Measurements from ENCODE around the gene AFF3. TPM values are rescaled to one million over a fixed set of nuclear protein-coding genes. Genes with fewer than 3 reads are reported as not detected.

The AFF3 gene
- total and polyA plus RNA-seq, 2 of the 4 experiments (the other 2 are of a cell fraction) = 12.9 to 14.3 TPM

DNA sequence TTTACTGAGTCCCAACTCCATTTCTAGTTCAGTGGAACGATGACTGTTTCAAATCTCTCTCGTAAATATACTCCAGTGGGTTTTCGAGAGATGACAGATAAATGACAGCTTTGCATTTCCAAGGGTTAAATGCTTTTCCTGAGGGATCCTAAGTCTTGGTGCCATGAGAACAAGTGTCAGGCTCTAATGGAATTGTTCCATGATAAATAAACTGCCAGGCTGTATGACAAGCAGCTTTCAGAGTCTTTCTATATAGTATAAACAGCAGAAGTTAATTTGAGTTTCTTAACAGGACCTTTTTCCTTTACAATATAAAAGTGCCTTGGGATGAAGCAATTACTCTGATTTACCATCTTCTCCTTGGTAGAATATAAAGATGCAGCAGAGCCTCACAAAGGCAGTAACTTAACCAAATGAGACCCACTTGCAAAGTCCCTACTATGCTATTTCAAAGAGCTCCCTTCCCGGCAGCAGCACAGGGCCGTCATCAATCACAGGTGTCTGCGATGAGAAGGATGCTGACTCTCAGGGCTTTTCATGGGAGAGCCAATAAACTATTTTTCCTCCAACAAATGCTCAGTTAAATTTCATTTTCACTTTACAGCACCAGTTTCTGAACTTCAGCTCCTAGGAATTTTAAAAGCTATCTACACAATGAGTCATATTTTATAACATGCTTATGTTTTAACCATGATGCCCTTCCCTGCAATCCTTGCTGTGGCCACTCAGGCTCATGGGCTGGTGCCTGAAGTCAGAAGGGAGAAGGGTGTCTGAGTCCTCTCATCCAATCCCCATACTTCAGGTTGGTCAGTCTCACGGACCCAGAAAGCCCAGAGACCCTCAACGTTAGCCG lies 123.8 kb downstream of the AFF3 start:
- POLR2A ChIA-PET (ENCODE audit: unreplicated experiment) = interaction anchor here (0.6 to 0.7 kb wide), 2 partner anchors 9 to 846 kb away, joined by 3 read pairs; no protein-coding TSS in a partner anchor
- CTCF ChIA-PET = interaction anchor here (0.9 to 1.5 kb wide), 3 partner anchors 34 to 298 kb away, joined by 3 to 4 read pairs (median 3); no protein-coding TSS in a partner anchor
- H3K27ac ChIP-seq (ENCODE audit: insufficient read depth, low read length) = peak overlapping the region; percentile 88
- peaks cover 20% of the 10 kb centered on the region for H3K4me1 ChIP-seq (ENCODE audit: control insufficient read depth, insufficient read depth, low read length)
- H4K5ac ChIP-seq (ENCODE audit: low read depth, low read length) = peak overlapping the region; percentile 94
- H4K91ac ChIP-seq (ENCODE audit: insufficient read depth, low read depth, low read length) = peak overlapping the region; percentile 97
- peak overlapping the region; percentile 65 for H2AK9ac ChIP-seq (replicated peaks; ENCODE audit: low read depth, low read length, poor library complexity)
- peaks cover 10% of the 10 kb centered on the region for H3K36me3 ChIP-seq (ENCODE audit: control insufficient read depth, insufficient read depth, low read length)
- peak overlapping the region; percentile 69 for H3K14ac ChIP-seq (replicated peaks; ENCODE audit: low read depth, low read length)
- no peaks in the 10 kb centered on the region for H3K9me3 ChIP-seq (ENCODE audit: control insufficient read depth, insufficient read depth, low read length)
- peak overlapping the region; percentile 15; the same call in 1 of the 2 replicates for H3K4me3 ChIP-seq (ENCODE audit: insufficient read depth, low read depth, low read length)
- intact Hi-C loops (cut with micrococcal nuclease) = no loop called here
- peak overlapping the region; percentile 71 for H3K56ac ChIP-seq (ENCODE audit: extremely low read depth, insufficient read depth, low read length)
- peak overlapping the region; percentile 81 for H2BK5ac ChIP-seq (ENCODE audit: low read depth, low read length, poor library complexity, severe bottlenecking)
- WGBS, 2 experiments (ENCODE audit: extremely low coverage in 2 of 2, insufficient read length in 1 of 2) = 36% methylated on average over 4 of the region's 9 CpGs; no CpG with 5 or more reads in 1 of the 2 experiments
- H3K9ac ChIP-seq (ENCODE audit: low read depth, low read length) = peak overlapping the region; percentile 34; the same call in 1 of the 2 replicates
- peaks cover 46 to 77% of the 10 kb centered on the region in 2 experiments for H3K79me1 ChIP-seq (ENCODE audit: low read depth in 1 of 2, low read length in 2 of 2)
- dilution Hi-C loops (cut with HindIII; ENCODE audit: low sequenced_read_pairs, unreplicated experiment) = no loop called here
- H3K18ac ChIP-seq (ENCODE audit: low read depth, low read length) = peak overlapping the region; percentile 86
- peak overlapping the region; percentile 89 for H3K4ac ChIP-seq (ENCODE audit: low read depth, low read length)
- DNase-seq (peak; percentile 91), ATAC-seq (ENCODE audit: low read depth) (peak; percentile 83)
- H3K27me3 ChIP-seq (ENCODE audit: control insufficient read depth, insufficient read depth, low read length) = no peaks in the 10 kb centered on the region
- peak overlapping the region; percentile 88 for H2BK20ac ChIP-seq (ENCODE audit: low read depth, low read length)
- peak overlapping the region; percentile 94 for H2BK120ac ChIP-seq (ENCODE audit: low read depth, low read length)
- peak overlapping the region; percentile 52 for H3K23ac ChIP-seq (ENCODE audit: low read depth, low read length)
- in situ Hi-C loops (cut with MboI; ENCODE audit: low sequenced_read_pairs) = no loop called here
- peak overlapping the region; percentile 90 for H2BK15ac ChIP-seq (ENCODE audit: low read depth, low read length)
- H4K8ac ChIP-seq (ENCODE audit: low read depth in 2 of 2, low read length in 2 of 2) = peak overlapping the region; percentile 84 to 88
- peak overlapping the region; percentile 83; the same call in 1 of the 2 replicates for H2AK5ac ChIP-seq (ENCODE audit: low read depth, low read length)
- no peak overlapping the region for H2AFZ ChIP-seq (replicated peaks; ENCODE audit: low read length, poor library complexity)
- H3K4me2 ChIP-seq (ENCODE audit: low read depth, low read length) = peak overlapping the region; percentile 92
- H3K9me1 ChIP-seq (ENCODE audit: insufficient read depth, low read length) = peaks cover 30% of the 10 kb centered on the region
- no peaks in the 10 kb centered on the region for H4K20me1 ChIP-seq (ENCODE audit: insufficient read depth, low read length)
- no TSS peak for BruUV-seq (replicated peaks)
- no peak for TF ChIP-seq USF2 (IDR thresholded peaks at IDR 0.05; ENCODE audit: low read depth, low read length)
- no peak for TF ChIP-seq MXI1 (IDR thresholded peaks at IDR 0.05; ENCODE audit: borderline replicate concordance, low read depth, low read length)
- TF ChIP-seq MAFK (IDR thresholded peaks at IDR 0.05; ENCODE audit: low read depth, low read length) = peak; percentile 36; the same call in 1 of the 2 replicates
- TF ChIP-seq RCOR1 (IDR thresholded peaks at IDR 0.05; ENCODE audit: insufficient replicate concordance, low read length) = no peak
- TF ChIP-seq, protein P1, sequence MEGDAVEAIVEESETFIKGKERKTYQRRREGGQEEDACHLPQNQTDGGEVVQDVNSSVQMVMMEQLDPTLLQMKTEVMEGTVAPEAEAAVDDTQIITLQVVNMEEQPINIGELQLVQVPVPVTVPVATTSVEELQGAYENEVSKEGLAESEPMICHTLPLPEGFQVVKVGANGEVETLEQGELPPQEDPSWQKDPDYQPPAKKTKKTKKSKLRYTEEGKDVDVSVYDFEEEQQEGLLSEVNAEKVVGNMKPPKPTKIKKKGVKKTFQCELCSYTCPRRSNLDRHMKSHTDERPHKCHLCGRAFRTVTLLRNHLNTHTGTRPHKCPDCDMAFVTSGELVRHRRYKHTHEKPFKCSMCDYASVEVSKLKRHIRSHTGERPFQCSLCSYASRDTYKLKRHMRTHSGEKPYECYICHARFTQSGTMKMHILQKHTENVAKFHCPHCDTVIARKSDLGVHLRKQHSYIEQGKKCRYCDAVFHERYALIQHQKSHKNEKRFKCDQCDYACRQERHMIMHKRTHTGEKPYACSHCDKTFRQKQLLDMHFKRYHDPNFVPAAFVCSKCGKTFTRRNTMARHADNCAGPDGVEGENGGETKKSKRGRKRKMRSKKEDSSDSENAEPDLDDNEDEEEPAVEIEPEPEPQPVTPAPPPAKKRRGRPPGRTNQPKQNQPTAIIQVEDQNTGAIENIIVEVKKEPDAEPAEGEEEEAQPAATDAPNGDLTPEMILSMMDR (conservative IDR thresholded peaks at IDR 0.05; ENCODE audit: low read depth, low read length) = no peak
- TF ChIP-seq RAD21 (IDR thresholded peaks at IDR 0.05; ENCODE audit: low read length) = peak; percentile 18; the same call in 1 of the 2 replicates
- TF ChIP-seq NFE2L2 (IDR thresholded peaks at IDR 0.05; ENCODE audit: low read depth, low read length) = no peak
- TF ChIP-seq, protein P2, sequence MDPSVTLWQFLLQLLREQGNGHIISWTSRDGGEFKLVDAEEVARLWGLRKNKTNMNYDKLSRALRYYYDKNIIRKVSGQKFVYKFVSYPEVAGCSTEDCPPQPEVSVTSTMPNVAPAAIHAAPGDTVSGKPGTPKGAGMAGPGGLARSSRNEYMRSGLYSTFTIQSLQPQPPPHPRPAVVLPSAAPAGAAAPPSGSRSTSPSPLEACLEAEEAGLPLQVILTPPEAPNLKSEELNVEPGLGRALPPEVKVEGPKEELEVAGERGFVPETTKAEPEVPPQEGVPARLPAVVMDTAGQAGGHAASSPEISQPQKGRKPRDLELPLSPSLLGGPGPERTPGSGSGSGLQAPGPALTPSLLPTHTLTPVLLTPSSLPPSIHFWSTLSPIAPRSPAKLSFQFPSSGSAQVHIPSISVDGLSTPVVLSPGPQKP (IDR thresholded peaks at IDR 0.05; ENCODE audit: borderline replicate concordance, low read depth, low read length) = no peak
- TF ChIP-seq POLR2A (IDR thresholded peaks at IDR 0.05; ENCODE audit: low read depth, low read length) = no peak
- no peak for TF ChIP-seq BHLHE40 (IDR thresholded peaks at IDR 0.05; ENCODE audit: low read depth, low read length)
- TF ChIP-seq CEBPB (IDR thresholded peaks at IDR 0.05; ENCODE audit: low read depth, low read length) = peak; percentile 69; the same call in 1 of the 2 replicates
- TF ChIP-seq SMC3 (IDR thresholded peaks at IDR 0.05; ENCODE audit: low read depth, low read length) = peak; percentile 3; the same call in 1 of the 2 replicates
- peak; percentile 86 for TF ChIP-seq FOS (IDR thresholded peaks at IDR 0.05; ENCODE audit: low read depth, low read length)

Measured in IMR-90 (cell line).